Panc1 (cell line): Measurements from ENCODE around the gene HOXC9.

Experiments
- CTCF ChIP-seq: fragments of 450-650 bp; IDR thresholded peaks from 2 replicates; pipeline ENCODE4 v1.5.1; 2017; ENCODE audit warnings: mild to moderate bottlenecking
- POLR2AphosphoS5 ChIP-seq: IDR thresholded peaks from 2 replicates; pipeline ENCODE4 v1.6.1; 2012; ENCODE audit warnings: mild to moderate bottlenecking, low read depth, low read length, moderate library complexity
- REST ChIP-seq, 2 experiments: IDR thresholded peaks; 2 replicates each; pipeline ENCODE4 v1.6.1; 2011 to 2012; ENCODE audit warnings: low read depth in 2 of 2, control low read depth in 1 of 2, low read length in 1 of 2, mild to moderate bottlenecking in 1 of 2, moderate library complexity in 1 of 2; ENCODE audit not compliant: insufficient read depth in 1 of 2

- TF ChIP-seq POLR2AphosphoS5 = no peak
- TF ChIP-seq CTCF = no peak
- no peak for TF ChIP-seq REST (IDR thresholded peaks at IDR 0.05; ENCODE audit: insufficient read depth in 1 of 2, low read depth in 2 of 2, low read length in 1 of 2)
These were observed 6.0 kb upstream of the HOXC9 start for GRCh38 chr12:53994009-53994263.
